ENCODE measurements around the gene TXNRD2.

Gene TXNRD2

DNA sequence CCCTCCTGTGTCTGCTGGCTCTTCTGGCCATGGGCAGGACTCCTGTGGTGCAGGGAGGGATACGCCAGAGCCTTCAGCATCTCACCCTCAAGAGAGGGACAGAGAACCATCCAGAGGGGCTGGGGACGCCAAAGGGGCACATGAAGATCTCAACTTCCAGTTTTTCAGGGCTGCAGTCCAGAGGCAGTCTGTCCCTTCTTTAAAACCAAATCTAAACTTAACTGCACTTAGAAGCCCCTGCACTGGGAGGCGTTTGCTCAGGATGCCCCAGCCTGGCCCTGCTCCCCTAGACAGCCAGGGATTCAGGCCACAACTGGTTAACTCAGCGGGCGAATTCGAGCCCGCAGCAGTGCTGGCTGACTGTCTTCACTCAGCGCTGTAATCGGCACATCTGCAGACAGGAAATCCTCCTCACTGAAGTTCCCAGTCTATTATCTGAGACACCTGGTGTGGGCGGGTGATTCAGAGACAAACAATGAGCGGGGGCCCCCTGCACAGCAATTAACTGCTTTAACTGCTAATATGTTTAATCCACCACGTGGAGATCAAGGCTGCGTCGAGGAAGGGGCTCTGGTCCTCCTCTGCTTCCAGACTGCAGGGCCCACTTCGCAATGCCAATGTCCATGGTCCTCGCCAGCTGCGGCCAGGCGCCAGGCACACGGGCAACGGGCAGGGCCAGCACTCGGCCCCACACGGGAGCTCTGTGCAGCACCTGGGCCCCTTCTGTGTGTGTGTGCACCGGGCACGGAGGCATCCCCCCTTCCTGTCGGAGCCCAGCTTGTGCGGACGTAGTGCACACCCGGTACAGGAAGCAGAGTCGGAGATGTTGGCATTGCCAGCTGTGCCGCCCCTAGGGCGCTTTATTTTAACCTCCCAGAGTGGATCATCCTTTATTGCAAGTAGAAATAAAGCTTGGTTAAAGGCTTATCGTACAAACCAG, 50.0 kb downstream of the TXNRD2 start:
- Histone ChIP-seq H3K4me3 (replicated peaks; ENCODE audit: low read depth, low read length) (peak overlapping the region; percentile 20), H3K27me3 (replicated peaks; ENCODE audit: control insufficient read depth, insufficient read depth, low read length) (no peaks in the 10 kb centered on the region), H3K36me3 (ENCODE audit: control insufficient read depth, insufficient read depth, low read length) (no peaks in the 10 kb centered on the region; the same call in none of the 2 replicates)
- TF ChIP-seq, protein P1, sequence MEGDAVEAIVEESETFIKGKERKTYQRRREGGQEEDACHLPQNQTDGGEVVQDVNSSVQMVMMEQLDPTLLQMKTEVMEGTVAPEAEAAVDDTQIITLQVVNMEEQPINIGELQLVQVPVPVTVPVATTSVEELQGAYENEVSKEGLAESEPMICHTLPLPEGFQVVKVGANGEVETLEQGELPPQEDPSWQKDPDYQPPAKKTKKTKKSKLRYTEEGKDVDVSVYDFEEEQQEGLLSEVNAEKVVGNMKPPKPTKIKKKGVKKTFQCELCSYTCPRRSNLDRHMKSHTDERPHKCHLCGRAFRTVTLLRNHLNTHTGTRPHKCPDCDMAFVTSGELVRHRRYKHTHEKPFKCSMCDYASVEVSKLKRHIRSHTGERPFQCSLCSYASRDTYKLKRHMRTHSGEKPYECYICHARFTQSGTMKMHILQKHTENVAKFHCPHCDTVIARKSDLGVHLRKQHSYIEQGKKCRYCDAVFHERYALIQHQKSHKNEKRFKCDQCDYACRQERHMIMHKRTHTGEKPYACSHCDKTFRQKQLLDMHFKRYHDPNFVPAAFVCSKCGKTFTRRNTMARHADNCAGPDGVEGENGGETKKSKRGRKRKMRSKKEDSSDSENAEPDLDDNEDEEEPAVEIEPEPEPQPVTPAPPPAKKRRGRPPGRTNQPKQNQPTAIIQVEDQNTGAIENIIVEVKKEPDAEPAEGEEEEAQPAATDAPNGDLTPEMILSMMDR (IDR thresholded peaks at IDR 0.05; ENCODE audit: insufficient read depth, low read length, poor library complexity, severe bottlenecking): no peak
- DNase-seq (ENCODE audit: extremely low read depth, insufficient read length): peak; percentile 73

- DNase-seq (ENCODE audit: extremely low read depth, insufficient read length): no peak
- TF ChIP-seq, protein P1 (IDR thresholded peaks at IDR 0.05; ENCODE audit: insufficient read depth, low read length, poor library complexity, severe bottlenecking): no peak
Measured at GRCh38 chr22:19890502-19891316, 50.9 kb downstream of the TXNRD2 start.

GRCh38 chr22:19889951-19890350, 51.7 kb downstream of the TXNRD2 start:
- no peak overlapping the region for H3K4me3 ChIP-seq (replicated peaks; ENCODE audit: low read depth, low read length)
- H3K27me3 ChIP-seq (replicated peaks; ENCODE audit: control insufficient read depth, insufficient read depth, low read length): no peaks in the 10 kb centered on the region
- no peak for DNase-seq (ENCODE audit: extremely low read depth, insufficient read length)
- TF ChIP-seq, protein P1 (IDR thresholded peaks at IDR 0.05; ENCODE audit: insufficient read depth, low read length, poor library complexity, severe bottlenecking): no peak
- H3K36me3 ChIP-seq (ENCODE audit: control insufficient read depth, insufficient read depth, low read length): no peaks in the 10 kb centered on the region; the same call in none of the 2 replicates

More at GRCh38 chr22:19890502-19891316, 50.9 kb downstream of the TXNRD2 start:
- H3K36me3 ChIP-seq (ENCODE audit: control insufficient read depth, insufficient read depth, low read length): no peaks in the 10 kb centered on the region; the same call in none of the 2 replicates
- H3K4me3 ChIP-seq (replicated peaks; ENCODE audit: low read depth, low read length): no peak overlapping the region
- H3K27me3 ChIP-seq (replicated peaks; ENCODE audit: control insufficient read depth, insufficient read depth, low read length): no peaks in the 10 kb centered on the region

DNA sequence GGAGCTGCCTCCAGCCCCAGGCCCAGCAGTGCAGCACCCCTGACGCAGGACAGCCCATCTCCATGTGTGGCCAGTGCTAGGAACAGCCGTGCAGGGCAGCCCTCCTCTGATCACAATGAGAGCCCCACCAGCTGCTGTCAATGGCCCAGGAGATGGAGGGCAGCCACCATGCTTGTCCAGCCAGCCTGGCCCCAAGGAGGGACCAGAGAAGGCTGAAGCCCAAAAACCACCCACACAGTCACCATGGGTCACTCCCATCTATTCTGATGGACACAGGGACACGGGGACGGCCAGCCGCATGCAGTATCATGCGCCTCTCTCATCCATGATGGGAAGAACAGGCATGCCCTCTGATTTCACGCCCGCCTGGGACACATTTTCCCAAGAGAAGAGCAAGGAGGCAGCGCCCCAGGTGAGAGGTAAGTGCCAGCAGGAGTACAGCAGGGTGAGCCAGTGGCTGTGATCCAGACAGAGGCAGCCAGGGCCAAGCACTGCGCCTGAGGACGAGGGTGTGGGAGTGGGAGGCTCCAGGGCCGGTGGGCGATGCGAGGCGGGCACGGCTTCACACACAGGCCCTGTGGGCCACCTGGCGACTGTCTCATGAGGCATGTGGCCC, 53.4 kb downstream of the TXNRD2 start:
- DNase-seq (ENCODE audit: extremely low read depth, insufficient read length): no peak
- TF ChIP-seq, protein P1 (IDR thresholded peaks at IDR 0.05; ENCODE audit: insufficient read depth, low read length, poor library complexity, severe bottlenecking): no peak
- Histone ChIP-seq H3K36me3 (ENCODE audit: control insufficient read depth, insufficient read depth, low read length) (no peaks in the 10 kb centered on the region; the same call in 1 of the 2 replicates), H3K4me3 (replicated peaks; ENCODE audit: low read depth, low read length) (no peak overlapping the region), H3K27me3 (replicated peaks; ENCODE audit: control insufficient read depth, insufficient read depth, low read length) (no peaks in the 10 kb centered on the region)

DNA sequence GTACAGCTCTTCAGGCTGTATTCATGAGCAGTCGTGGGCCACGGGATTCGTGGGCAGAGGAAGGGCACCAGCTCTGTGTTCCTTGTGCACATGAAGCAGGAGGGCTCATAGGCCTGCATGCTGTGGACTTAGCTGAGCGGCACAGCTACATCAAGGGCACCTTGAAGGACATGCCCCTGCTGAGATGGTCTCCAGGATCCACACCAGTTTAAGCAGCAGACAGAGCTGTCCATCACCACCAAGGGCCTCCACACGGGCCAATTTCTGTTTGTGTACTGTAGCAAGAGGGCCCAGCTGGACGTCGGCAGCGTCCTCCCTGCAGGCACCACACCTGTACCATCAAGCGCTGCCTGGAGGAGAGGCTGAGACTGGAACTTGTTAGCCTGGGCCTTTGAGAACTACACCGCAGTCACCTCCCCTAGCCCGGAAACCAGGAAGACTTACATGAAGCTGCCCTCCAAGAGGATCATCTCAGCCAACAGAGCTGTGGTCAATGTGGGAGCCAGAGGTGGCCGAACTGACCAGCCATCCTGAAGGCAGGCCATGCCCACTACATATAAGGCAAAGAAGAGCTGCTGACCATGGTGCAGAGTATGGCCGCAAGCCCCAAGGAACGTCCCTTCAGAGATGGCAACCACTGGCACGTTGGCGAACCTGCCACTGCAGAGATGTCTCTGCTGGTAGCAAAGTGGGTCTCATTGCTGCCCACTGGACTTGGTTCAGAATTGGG, 54.2 kb downstream of the TXNRD2 start:
- Histone ChIP-seq H3K4me3 (replicated peaks; ENCODE audit: low read depth, low read length) (no peak overlapping the region), H3K27me3 (replicated peaks; ENCODE audit: control insufficient read depth, insufficient read depth, low read length) (no peaks in the 10 kb centered on the region), H3K36me3 (ENCODE audit: control insufficient read depth, insufficient read depth, low read length) (no peaks in the 10 kb centered on the region; the same call in 1 of the 2 replicates)
- DNase-seq (ENCODE audit: extremely low read depth, insufficient read length): no peak
- TF ChIP-seq, protein P1 (IDR thresholded peaks at IDR 0.05; ENCODE audit: insufficient read depth, low read length, poor library complexity, severe bottlenecking): no peak

Data from GM06990 (cell line).